GM23338 (cell line): ENCODE measurements around the gene SLC13A4. TPM values are rescaled to one million over a fixed set of nuclear protein-coding genes. Genes with fewer than 3 reads are reported as not detected.

Source experiments
- ATAC-seq: fragments of 200-7000 bp; cut with Tn5 transposase; 3 replicates; pipeline ENCODE4 v1.9.1; 2020
- DNase-seq: peaks from one replicate; pipeline ENCODE4 v3.0.0-alpha.2; 2015; ENCODE audit warnings: low spot score
- H2AFZ ChIP-seq: fragments of 200-600 bp; sonication (generic); 2 replicates; pipeline ENCODE4 v1.8.0; 2016; ENCODE audit warnings: antibody characterized with exemption, mild to moderate bottlenecking, moderate library complexity
- H3F3A ChIP-seq: fragments of 200-600 bp; sonication (generic); replicated peaks from 2 replicates; pipeline ENCODE4 v1.8.0; 2017; ENCODE audit warnings: antibody characterized with exemption, mixed run types, low read depth
- H3K27ac ChIP-seq: fragments of 200-600 bp; sonication (generic); 2 replicates; pipeline ENCODE4 v1.6.1; 2016; ENCODE audit warnings: low read depth
- H3K27me3 ChIP-seq: fragments of 200-600 bp; sonication (generic); 2 replicates; pipeline ENCODE4 v1.8.0; 2016; ENCODE audit warnings: mild to moderate bottlenecking, mixed run types, moderate library complexity; ENCODE audit not compliant: insufficient read depth
- H3K36me3 ChIP-seq: fragments of 200-600 bp; sonication (generic); 2 replicates; pipeline ENCODE4 v1.8.0; 2016; ENCODE audit warnings: mild to moderate bottlenecking; ENCODE audit not compliant: insufficient read depth
- H3K4me1 ChIP-seq: fragments of 200-600 bp; sonication (generic); 2 replicates; pipeline ENCODE4 v1.8.0; 2016; ENCODE audit warnings: mild to moderate bottlenecking, moderate library complexity; ENCODE audit not compliant: insufficient read depth
- H3K4me2 ChIP-seq: fragments of 200-600 bp; sonication (generic); 2 replicates; pipeline ENCODE4 v1.7.1; 2017; ENCODE audit warnings: mixed run types
- H3K4me3 ChIP-seq: fragments of 200-600 bp; sonication (generic); 2 replicates; pipeline ENCODE4 v1.6.1; 2016; ENCODE audit warnings: mixed run types
- H3K79me2 ChIP-seq: fragments of 200-600 bp; sonication (generic); replicated peaks from 2 replicates; pipeline ENCODE4 v1.8.0; 2017; ENCODE audit warnings: mild to moderate bottlenecking; ENCODE audit not compliant: insufficient read depth
- H3K9me2 ChIP-seq: fragments of 200-600 bp; sonication (generic); 2 replicates; pipeline ENCODE4 v1.8.0; 2017; ENCODE audit not compliant: insufficient read depth
- H4K20me1 ChIP-seq: fragments of 200-600 bp; sonication (generic); replicated peaks from 2 replicates; pipeline ENCODE4 v1.8.0; 2017; ENCODE audit warnings: mild to moderate bottlenecking; ENCODE audit not compliant: insufficient read depth
- H3K27ac Mint-ChIP-seq: 2 replicates; pipeline ENCODE4 v1.8.0; 2020; ENCODE audit warnings: inconsistent platforms, mild to moderate bottlenecking, moderate library complexity, mixed read lengths
- H3K27me3 Mint-ChIP-seq: 3 replicates; pipeline ENCODE4 v1.8.0; 2022; ENCODE audit warnings: low read depth, mild to moderate bottlenecking, moderate library complexity, mixed read lengths, inconsistent platforms; ENCODE audit not compliant: insufficient read depth, poor library complexity
- H3K36me3 Mint-ChIP-seq: 3 replicates; pipeline ENCODE4 v1.8.0; 2021; ENCODE audit warnings: low read depth, mild to moderate bottlenecking, inconsistent platforms, moderate library complexity, mixed read lengths
- H3K4me1 Mint-ChIP-seq: 3 replicates; pipeline ENCODE4 v1.8.0; 2020; ENCODE audit warnings: mild to moderate bottlenecking, inconsistent platforms, mixed read lengths
- H3K4me3 Mint-ChIP-seq: 3 replicates; pipeline ENCODE4 v1.8.0; 2021; ENCODE audit warnings: moderate library complexity, mild to moderate bottlenecking, inconsistent platforms, mixed read lengths
- H3K9me3 Mint-ChIP-seq: 3 replicates; pipeline ENCODE4 v1.8.0; 2020; ENCODE audit warnings: moderate library complexity, mild to moderate bottlenecking, inconsistent platforms, mixed read lengths
- CREB1 ChIP-seq: fragments of 250-450 bp; sonication (Bioruptor Pico); IDR thresholded peaks from 2 replicates; pipeline ENCODE4 v1.5.0; 2020; ENCODE audit warnings: low read depth, mild to moderate bottlenecking, moderate library complexity
- EZH2 ChIP-seq: fragments of 200-600 bp; sonication (generic); IDR thresholded peaks from one replicate; pipeline ENCODE4 v1.8.0; 2017; ENCODE audit warnings: antibody characterized with exemption, mild to moderate bottlenecking, low read depth; ENCODE audit not compliant: unreplicated experiment
- EZH2phosphoT487 ChIP-seq: fragments of 200-600 bp; sonication (generic); IDR thresholded peaks from one replicate; pipeline ENCODE4 v1.8.1; 2018; ENCODE audit warnings: antibody characterized with exemption; ENCODE audit not compliant: unreplicated experiment
- NANOG ChIP-seq: IDR thresholded peaks from 2 replicates; pipeline ENCODE4 v1.6.1; 2016; ENCODE audit warnings: antibody characterized with exemption, borderline replicate concordance
- POLR2AphosphoS5 ChIP-seq: IDR thresholded peaks from 2 replicates; pipeline ENCODE4 v1.6.1; 2016; ENCODE audit warnings: antibody characterized with exemption, low read depth
- STAT1 ChIP-seq: IDR thresholded peaks from one replicate; pipeline ENCODE4 v1.6.1; 2016; ENCODE audit warnings: antibody characterized with exemption; ENCODE audit not compliant: unreplicated experiment
- ZNF114 ChIP-seq: fragments of 250-450 bp; sonication (Bioruptor Pico); IDR thresholded peaks from 2 replicates; pipeline ENCODE4 v1.5.0; 2020; ENCODE audit warnings: mild to moderate bottlenecking, moderate library complexity
- ZNF331 ChIP-seq: fragments of 250-450 bp; sonication (Bioruptor Pico); IDR thresholded peaks from 2 replicates; pipeline ENCODE4 v1.5.0; 2020; ENCODE audit warnings: low read depth, mild to moderate bottlenecking, moderate library complexity
- polyA plus RNA-seq: library from polyadenylated mRNA; unstranded; fragments of >200 nt; fragmentation: Nextera tagmentation; extraction: Ambion mirVana; gene quantifications from 2 replicates; pipeline ENCODE4 v1.2.1, GENCODE V29; 2016
- total RNA-seq: library from RNA; depleted of rRNA; stranded (reverse); fragments of >200 nt; shearing (Covaris generic); gene quantifications from 2 replicates; pipeline ENCODE4 v1.2.3, GENCODE V29; 2014
- TF ChIP-seq, protein P1 (sequence below): fragments of 250-450 bp; sonication (Bioruptor Pico); IDR thresholded peaks from 2 replicates; pipeline ENCODE4 v1.5.0; 2020; ENCODE audit warnings: mild to moderate bottlenecking, moderate library complexity
- TF ChIP-seq, protein P2 (sequence below): IDR thresholded peaks from one replicate; pipeline ENCODE4 v1.6.1; 2018; ENCODE audit warnings: antibody characterized with exemption; ENCODE audit not compliant: unreplicated experiment
- TF ChIP-seq, protein P3 (sequence below): IDR thresholded peaks from 2 replicates; pipeline ENCODE4 v1.6.1; 2016; ENCODE audit warnings: antibody characterized with exemption

SLC13A4 gene
- total and polyA plus RNA-seq, 2 experiments from 2014 or later = 1.7 to 2.3 TPM

- H3K9me3 Mint-ChIP-seq = no peaks in the 10 kb centered on the region; the same call in 2 of the 3 replicates
- H3K27me3 Mint-ChIP-seq = peaks cover 4% of the 10 kb centered on the region
- H3K4me1 Mint-ChIP-seq = peaks cover 6% of the 10 kb centered on the region
- H3K27me3 ChIP-seq = no peaks in the 10 kb centered on the region
- no peaks in the 10 kb centered on the region for H3F3A ChIP-seq
- H4K20me1 ChIP-seq = 0 out of 2 replicates have a peak, but pooled peaks cover 5% of the 10 kb centered on the region
- no peaks in the 10 kb centered on the region for H3K36me3 ChIP-seq
- H3K4me3 ChIP-seq = no peak overlapping the region
- H3K79me2 ChIP-seq = peaks cover 91% of the 10 kb centered on the region
- H3K4me3 Mint-ChIP-seq = no peak overlapping the region
- no peak for DNase-seq
- no peak overlapping the region for H3K27ac Mint-ChIP-seq
- no peak overlapping the region for H3K27ac ChIP-seq
- H2AFZ ChIP-seq = no peak overlapping the region
- H3K4me2 ChIP-seq = no peak overlapping the region
- ATAC-seq = no peak
- TF ChIP-seq CREB1 (CRISPR knock-in tag) (no peak), NANOG (no peak)
- peaks cover 35% of the 10 kb centered on the region for H3K36me3 Mint-ChIP-seq
- H3K4me1 ChIP-seq = no peaks in the 10 kb centered on the region
- no peaks in the 10 kb centered on the region for H3K9me2 ChIP-seq
Observed at GRCh38 chr7:135670179-135670578, 57.8 kb downstream of the SLC13A4 start.

DNA sequence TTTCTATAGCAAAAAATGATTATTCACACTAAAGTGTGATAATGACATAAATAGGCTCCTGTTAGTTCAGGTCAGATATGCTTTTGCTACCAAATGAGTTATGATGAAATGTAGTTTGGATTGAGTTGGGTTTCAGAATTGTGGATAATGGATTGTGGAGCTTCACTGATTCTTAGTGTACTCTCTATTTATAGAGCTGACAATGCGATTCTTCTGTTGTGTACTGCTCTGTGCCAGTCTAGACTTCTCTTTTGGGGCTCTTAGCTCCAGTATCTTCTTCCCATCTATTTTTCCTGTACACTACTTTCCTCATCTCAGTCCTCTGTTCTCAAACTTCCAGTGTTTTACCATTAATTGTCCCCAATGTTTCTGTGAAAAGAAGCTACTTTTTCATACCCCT, 58.2 kb downstream of the SLC13A4 start:
- no peak for ATAC-seq
- peaks cover 92% of the 10 kb centered on the region for H3K79me2 ChIP-seq
- H4K20me1 ChIP-seq = 0 out of 2 replicates have a peak, but pooled peaks cover 5% of the 10 kb centered on the region
- no peak overlapping the region for H3K4me2 ChIP-seq
- Mint-ChIP-seq H3K36me3 (peaks cover 35% of the 10 kb centered on the region), H3K9me3 (no peaks in the 10 kb centered on the region; the same call in 2 of the 3 replicates), H3K27ac (no peak overlapping the region), H3K27me3 (peaks cover 4% of the 10 kb centered on the region), H3K4me3 (no peak overlapping the region), H3K4me1 (peaks cover 6% of the 10 kb centered on the region)
- no peak overlapping the region for H3K27ac ChIP-seq
- H3K4me1 ChIP-seq = no peaks in the 10 kb centered on the region
- TF ChIP-seq STAT1 = no peak
- TF ChIP-seq NANOG = no peak
- TF ChIP-seq CREB1 (CRISPR knock-in tag) = no peak
- TF ChIP-seq, protein P1, sequence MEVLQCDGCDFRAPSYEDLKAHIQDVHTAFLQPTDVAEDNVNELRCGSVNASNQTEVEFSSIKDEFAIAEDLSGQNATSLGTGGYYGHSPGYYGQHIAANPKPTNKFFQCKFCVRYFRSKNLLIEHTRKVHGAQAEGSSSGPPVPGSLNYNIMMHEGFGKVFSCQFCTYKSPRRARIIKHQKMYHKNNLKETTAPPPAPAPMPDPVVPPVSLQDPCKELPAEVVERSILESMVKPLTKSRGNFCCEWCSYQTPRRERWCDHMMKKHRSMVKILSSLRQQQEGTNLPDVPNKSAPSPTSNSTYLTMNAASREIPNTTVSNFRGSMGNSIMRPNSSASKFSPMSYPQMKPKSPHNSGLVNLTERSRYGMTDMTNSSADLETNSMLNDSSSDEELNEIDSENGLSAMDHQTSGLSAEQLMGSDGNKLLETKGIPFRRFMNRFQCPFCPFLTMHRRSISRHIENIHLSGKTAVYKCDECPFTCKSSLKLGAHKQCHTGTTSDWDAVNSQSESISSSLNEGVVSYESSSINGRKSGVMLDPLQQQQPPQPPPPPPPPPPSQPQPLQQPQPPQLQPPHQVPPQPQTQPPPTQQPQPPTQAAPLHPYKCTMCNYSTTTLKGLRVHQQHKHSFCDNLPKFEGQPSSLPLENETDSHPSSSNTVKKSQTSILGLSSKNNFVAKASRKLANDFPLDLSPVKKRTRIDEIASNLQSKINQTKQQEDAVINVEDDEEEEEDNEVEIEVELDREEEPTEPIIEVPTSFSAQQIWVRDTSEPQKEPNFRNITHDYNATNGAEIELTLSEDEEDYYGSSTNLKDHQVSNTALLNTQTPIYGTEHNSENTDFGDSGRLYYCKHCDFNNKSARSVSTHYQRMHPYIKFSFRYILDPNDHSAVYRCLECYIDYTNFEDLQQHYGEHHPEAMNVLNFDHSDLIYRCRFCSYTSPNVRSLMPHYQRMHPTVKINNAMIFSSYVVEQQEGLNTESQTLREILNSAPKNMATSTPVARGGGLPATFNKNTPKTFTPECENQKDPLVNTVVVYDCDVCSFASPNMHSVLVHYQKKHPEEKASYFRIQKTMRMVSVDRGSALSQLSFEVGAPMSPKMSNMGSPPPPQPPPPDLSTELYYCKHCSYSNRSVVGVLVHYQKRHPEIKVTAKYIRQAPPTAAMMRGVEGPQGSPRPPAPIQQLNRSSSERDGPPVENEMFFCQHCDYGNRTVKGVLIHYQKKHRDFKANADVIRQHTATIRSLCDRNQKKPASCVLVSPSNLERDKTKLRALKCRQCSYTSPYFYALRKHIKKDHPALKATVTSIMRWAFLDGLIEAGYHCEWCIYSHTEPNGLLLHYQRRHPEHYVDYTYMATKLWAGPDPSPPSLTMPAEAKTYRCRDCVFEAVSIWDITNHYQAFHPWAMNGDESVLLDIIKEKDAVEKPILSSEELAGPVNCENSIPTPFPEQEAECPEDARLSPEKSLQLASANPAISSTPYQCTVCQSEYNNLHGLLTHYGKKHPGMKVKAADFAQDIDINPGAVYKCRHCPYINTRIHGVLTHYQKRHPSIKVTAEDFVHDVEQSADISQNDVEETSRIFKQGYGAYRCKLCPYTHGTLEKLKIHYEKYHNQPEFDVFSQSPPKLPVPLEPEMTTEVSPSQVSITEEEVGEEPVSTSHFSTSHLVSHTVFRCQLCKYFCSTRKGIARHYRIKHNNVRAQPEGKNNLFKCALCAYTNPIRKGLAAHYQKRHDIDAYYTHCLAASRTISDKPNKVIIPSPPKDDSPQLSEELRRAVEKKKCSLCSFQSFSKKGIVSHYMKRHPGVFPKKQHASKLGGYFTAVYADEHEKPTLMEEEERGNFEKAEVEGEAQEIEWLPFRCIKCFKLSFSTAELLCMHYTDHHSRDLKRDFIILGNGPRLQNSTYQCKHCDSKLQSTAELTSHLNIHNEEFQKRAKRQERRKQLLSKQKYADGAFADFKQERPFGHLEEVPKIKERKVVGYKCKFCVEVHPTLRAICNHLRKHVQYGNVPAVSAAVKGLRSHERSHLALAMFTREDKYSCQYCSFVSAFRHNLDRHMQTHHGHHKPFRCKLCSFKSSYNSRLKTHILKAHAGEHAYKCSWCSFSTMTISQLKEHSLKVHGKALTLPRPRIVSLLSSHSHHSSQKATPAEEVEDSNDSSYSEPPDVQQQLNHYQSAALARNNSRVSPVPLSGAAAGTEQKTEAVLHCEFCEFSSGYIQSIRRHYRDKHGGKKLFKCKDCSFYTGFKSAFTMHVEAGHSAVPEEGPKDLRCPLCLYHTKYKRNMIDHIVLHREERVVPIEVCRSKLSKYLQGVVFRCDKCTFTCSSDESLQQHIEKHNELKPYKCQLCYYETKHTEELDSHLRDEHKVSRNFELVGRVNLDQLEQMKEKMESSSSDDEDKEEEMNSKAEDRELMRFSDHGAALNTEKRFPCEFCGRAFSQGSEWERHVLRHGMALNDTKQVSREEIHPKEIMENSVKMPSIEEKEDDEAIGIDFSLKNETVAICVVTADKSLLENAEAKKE (CRISPR knock-in tag) = no peak
- TF ChIP-seq, protein P2, sequence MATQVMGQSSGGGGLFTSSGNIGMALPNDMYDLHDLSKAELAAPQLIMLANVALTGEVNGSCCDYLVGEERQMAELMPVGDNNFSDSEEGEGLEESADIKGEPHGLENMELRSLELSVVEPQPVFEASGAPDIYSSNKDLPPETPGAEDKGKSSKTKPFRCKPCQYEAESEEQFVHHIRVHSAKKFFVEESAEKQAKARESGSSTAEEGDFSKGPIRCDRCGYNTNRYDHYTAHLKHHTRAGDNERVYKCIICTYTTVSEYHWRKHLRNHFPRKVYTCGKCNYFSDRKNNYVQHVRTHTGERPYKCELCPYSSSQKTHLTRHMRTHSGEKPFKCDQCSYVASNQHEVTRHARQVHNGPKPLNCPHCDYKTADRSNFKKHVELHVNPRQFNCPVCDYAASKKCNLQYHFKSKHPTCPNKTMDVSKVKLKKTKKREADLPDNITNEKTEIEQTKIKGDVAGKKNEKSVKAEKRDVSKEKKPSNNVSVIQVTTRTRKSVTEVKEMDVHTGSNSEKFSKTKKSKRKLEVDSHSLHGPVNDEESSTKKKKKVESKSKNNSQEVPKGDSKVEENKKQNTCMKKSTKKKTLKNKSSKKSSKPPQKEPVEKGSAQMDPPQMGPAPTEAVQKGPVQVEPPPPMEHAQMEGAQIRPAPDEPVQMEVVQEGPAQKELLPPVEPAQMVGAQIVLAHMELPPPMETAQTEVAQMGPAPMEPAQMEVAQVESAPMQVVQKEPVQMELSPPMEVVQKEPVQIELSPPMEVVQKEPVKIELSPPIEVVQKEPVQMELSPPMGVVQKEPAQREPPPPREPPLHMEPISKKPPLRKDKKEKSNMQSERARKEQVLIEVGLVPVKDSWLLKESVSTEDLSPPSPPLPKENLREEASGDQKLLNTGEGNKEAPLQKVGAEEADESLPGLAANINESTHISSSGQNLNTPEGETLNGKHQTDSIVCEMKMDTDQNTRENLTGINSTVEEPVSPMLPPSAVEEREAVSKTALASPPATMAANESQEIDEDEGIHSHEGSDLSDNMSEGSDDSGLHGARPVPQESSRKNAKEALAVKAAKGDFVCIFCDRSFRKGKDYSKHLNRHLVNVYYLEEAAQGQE = no peak
- TF ChIP-seq EZH2 = no peak
- TF ChIP-seq, protein P3, sequence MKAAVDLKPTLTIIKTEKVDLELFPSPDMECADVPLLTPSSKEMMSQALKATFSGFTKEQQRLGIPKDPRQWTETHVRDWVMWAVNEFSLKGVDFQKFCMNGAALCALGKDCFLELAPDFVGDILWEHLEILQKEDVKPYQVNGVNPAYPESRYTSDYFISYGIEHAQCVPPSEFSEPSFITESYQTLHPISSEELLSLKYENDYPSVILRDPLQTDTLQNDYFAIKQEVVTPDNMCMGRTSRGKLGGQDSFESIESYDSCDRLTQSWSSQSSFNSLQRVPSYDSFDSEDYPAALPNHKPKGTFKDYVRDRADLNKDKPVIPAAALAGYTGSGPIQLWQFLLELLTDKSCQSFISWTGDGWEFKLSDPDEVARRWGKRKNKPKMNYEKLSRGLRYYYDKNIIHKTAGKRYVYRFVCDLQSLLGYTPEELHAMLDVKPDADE = no peak
- TF ChIP-seq EZH2phosphoT487 = no peak
- TF ChIP-seq ZNF114 = no peak
- TF ChIP-seq POLR2AphosphoS5 = no peak
- TF ChIP-seq ZNF331 (CRISPR knock-in tag) = no peak
- no peaks in the 10 kb centered on the region for H3K9me2 ChIP-seq
- no peak overlapping the region for H3K4me3 ChIP-seq
- DNase-seq = no peak
- no peaks in the 10 kb centered on the region for H3K27me3 ChIP-seq
- H3K36me3 ChIP-seq = no peaks in the 10 kb centered on the region
- H3F3A ChIP-seq = 0 out of 2 replicates have a peak, but pooled peaks cover 3% of the 10 kb centered on the region
- H2AFZ ChIP-seq = no peak overlapping the region
